Omental fat pad (tissue), 4 donors: ENCODE measurements around the gene KHDRBS2. TPM values are rescaled to one million over a fixed set of nuclear protein-coding genes. Genes with fewer than 3 reads are reported as not detected.
"Not testable (repeated sequence)": the region's sequence is repeated elsewhere in the genome, so short reads cannot be mapped to it uniquely, and the experiment has no call there.

Source experiments
- ATAC-seq: fragments of 150-250 bp; one replicate; pipeline ENCODE4 v1.9.1; 2016; ENCODE audit warnings: mild to moderate bottlenecking, moderate library complexity; ENCODE audit not compliant: low FRiP score
- DNase-seq: peaks from one replicate; pipeline ENCODE4 v3.0.0-alpha.2; 2019; ENCODE audit warnings: low spot score
- CTCF ChIP-seq, 3 donors: fragments of 450-650 bp; IDR thresholded peaks; one replicate each; pipeline ENCODE4 v1.5.1; 2016 to 2017; ENCODE audit warnings: antibody characterized with exemption in 3 of 3, mild to moderate bottlenecking in 3 of 3, moderate library complexity in 2 of 3
- total RNA-seq, 4 donors: library from RNA; depleted of rRNA; stranded (reverse); fragments of >200 nt; gene quantifications; one replicate each; pipeline ENCODE4 v1.1.0, GENCODE V29; 2016

KHDRBS2 gene
- total RNA-seq, 4 donors from 2014 or later: 0.56 to 0.95 TPM; not detected in 2

DNA sequence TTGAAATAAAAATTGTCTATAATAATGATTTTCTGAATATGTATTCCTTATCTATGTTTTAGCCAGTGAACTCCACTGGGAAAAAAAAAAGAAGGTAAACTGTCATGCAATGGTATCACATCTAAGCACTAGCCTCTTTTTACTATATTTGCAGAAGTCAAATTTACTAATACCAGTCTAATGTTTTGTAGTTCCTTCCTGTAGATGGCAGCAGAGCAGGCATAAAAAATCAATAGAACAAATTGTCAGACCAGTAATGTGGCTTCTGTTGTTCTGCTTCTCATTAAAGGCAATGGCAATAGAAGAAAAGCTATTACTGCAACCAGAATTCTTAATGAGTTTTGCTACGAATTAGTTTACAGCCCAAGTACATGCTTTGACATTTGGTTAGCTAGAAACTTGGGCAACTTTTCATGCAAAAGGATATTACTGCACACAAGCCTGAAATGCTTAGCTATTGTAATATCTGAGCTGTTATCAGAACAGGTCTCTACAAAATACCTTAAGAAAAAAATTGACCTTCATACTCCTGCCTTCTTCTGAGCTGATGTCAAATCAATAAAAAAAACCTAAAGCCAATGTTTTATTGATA lies 476.9 kb downstream of the KHDRBS2 start:
- no peak for ATAC-seq

DNA sequence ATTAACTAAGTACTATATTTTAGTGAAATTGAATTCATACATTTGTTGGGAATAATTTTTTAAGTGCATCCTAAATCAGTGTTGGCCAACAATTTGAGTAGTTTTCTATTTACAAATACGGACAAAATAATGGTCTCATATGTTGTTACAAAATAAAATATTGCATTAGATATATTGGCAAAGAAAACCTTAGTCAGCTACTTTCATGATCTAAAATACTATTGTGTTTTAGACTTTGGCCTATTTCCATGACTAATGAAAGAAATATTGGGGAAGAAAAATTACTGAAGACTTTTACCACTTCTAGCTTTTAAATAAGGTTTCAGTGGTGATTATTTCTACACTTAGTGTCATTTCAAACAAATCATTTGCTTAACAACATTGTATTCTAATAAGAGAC lies 498.0 kb downstream of the KHDRBS2 start:
- DNase-seq: no peak
- no peak for TF ChIP-seq CTCF (IDR thresholded peaks at IDR 0.05)
- ATAC-seq: no peak

More for the DNA sequence above, 476.9 kb downstream of the KHDRBS2 start:
- no peak for TF ChIP-seq CTCF (IDR thresholded peaks at IDR 0.05)
- DNase-seq: no peak

DNA sequence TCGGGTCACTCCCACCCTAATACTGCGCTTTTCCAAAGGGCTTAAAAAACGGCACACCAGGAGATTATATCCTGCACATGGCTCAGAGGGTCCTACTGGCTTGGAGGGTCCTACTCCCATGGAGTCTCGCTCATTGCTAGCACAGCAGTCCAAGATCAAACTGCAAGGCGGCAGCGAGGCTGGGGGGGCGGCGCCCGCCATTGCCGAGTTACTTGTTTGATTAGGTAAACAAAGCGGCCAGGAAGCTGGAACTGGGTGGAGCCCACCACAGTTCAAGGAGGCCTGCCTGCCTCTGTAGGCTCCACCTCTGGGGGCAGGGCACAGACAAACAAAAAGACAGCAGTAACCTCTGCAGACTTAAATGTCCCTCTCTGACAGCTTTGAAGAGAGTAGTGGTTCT lies 516.6 kb downstream of the KHDRBS2 start:
- DNase-seq, ATAC-seq: not testable (repeated sequence)

DNA sequence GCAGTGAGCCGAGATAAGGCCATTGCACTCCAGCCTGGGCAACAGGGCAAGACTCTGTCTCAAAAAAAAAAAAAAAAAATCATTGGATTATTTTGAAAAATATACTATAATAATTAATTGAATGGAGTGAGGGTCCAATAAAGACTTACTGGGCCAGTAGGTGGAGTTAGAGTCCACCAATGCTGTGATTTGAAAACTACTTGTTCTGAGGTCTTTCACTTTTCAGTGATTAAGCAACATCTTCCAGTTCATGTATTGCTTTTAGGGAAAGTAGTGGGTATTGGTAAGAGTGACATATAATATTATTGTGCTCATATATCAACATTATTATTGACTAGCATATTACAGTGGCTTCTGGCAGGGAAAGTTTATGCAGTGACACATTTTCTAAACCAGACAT lies 530.3 kb downstream of the KHDRBS2 start:
- no peak for ATAC-seq
- no peak for DNase-seq
- TF ChIP-seq CTCF (IDR thresholded peaks at IDR 0.05): no peak

GRCh38 chr6:61751986-61752385 lies 534.0 kb downstream of the KHDRBS2 start:
- no peak for TF ChIP-seq CTCF (IDR thresholded peaks at IDR 0.05)
- ATAC-seq: no peak
- no peak for DNase-seq

GRCh38 chr6:61745994-61746393 lies 540.0 kb downstream of the KHDRBS2 start:
- no peak for TF ChIP-seq CTCF (IDR thresholded peaks at IDR 0.05)
- ATAC-seq (no peak), DNase-seq (no peak)

- ATAC-seq (no peak), DNase-seq (no peak)
- TF ChIP-seq CTCF (IDR thresholded peaks at IDR 0.05): no peak
These were observed 574.2 kb downstream of the KHDRBS2 start for GRCh38 chr6:61711849-61712248.
